GM12865 (cell line): ENCODE results near the gene MKLN1.

ENCODE experiments used
- DNase-seq: peaks from one replicate; pipeline ENCODE4 v3.0.0; 2010; ENCODE audit warnings: low read depth
- H3K4me3 ChIP-seq: 2 replicates; pipeline ENCODE4 v1.5.1; 2011; ENCODE audit warnings: mild to moderate bottlenecking, low read depth, low read length, control low read depth
- TF ChIP-seq, protein P1 (sequence below): IDR thresholded peaks from 2 replicates; pipeline ENCODE4 v1.5.1; 2011; ENCODE audit warnings: low read length, control low read depth, low read depth, inconsistent platforms; ENCODE audit not compliant: insufficient read depth; ENCODE audit errors: missing control alignments

MKLN1 gene

DNA sequence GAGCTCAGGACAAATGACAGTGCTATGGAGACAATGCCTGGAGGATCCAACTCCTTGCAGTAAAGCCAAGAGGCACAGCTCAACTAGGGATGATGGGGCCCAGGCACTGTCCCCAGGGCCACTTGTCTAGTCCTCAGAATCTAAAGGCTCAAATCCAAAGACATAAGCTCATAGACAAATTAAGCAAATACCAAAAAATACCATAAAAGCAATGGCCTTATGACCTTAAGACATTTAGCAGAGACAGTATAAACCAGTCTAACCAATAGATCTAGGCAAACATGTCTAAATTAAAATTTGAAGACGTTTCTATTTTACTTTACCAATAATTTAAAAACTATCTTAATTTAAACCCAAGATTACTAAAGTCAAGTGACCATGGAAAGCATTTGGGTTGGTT lies 14.8 kb upstream of the MKLN1 start:
- TF ChIP-seq, protein P1, sequence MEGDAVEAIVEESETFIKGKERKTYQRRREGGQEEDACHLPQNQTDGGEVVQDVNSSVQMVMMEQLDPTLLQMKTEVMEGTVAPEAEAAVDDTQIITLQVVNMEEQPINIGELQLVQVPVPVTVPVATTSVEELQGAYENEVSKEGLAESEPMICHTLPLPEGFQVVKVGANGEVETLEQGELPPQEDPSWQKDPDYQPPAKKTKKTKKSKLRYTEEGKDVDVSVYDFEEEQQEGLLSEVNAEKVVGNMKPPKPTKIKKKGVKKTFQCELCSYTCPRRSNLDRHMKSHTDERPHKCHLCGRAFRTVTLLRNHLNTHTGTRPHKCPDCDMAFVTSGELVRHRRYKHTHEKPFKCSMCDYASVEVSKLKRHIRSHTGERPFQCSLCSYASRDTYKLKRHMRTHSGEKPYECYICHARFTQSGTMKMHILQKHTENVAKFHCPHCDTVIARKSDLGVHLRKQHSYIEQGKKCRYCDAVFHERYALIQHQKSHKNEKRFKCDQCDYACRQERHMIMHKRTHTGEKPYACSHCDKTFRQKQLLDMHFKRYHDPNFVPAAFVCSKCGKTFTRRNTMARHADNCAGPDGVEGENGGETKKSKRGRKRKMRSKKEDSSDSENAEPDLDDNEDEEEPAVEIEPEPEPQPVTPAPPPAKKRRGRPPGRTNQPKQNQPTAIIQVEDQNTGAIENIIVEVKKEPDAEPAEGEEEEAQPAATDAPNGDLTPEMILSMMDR: no peak
- no peak overlapping the region for H3K4me3 ChIP-seq
- no peak for DNase-seq

DNA sequence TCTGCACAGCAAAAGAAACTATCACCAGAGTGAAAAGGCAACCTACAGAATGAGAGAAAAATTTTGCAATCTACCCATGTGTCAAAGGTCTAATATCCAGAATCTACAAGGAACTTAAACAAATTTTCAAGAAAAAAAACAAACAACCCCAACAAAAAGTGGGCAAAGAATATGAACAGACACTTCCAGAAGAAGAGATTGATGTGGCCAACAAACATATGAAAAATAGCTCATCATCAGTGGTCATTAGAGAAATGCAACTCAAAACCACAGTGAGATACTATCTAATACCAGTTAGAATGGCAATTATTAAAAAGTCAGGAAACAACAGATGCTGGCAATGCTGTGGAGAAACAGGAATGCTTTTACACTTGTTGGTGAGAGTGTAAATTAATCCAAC lies 7.1 kb upstream of the MKLN1 start:
- no peak for DNase-seq
- TF ChIP-seq, protein P1: no peak
- no peak overlapping the region for H3K4me3 ChIP-seq

DNA sequence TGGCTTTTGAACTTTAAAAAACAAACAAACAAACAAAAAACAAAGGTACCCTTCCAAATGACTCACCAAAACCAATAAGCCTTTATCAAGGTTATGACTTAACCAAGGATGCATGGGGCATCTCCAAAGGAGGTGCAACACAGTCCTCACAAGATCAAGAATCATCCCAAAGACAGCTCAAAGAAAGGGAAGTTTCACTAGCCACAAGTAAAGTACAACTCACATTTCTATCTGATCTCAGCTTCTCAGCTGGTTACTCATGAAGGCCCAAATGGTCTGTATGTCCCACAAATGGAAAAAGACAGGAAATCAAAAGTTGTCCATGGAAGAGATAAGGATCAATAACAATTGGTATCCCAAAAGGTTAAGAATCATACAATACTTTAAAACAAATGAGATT lies 6.0 kb upstream of the MKLN1 start:
- TF ChIP-seq, protein P1: no peak

GRCh38 chr7:131322061-131322460 lies 5.6 kb upstream of the MKLN1 start:
- DNase-seq: no peak
- TF ChIP-seq, protein P1: no peak
- no peak overlapping the region for H3K4me3 ChIP-seq

More for the DNA sequence above, 6.0 kb upstream of the MKLN1 start:
- no peak overlapping the region for H3K4me3 ChIP-seq
- DNase-seq: no peak

GRCh38 chr7:131322861-131323260 lies 4.8 kb upstream of the MKLN1 start:
- no peak overlapping the region for H3K4me3 ChIP-seq
- TF ChIP-seq, protein P1: no peak
- DNase-seq: no peak

- TF ChIP-seq, protein P1: no peak
- H3K4me3 ChIP-seq: no peak overlapping the region
- DNase-seq: no peak
Measured at GRCh38 chr7:131325179-131325840, 2.4 kb upstream of the MKLN1 start.

GRCh38 chr7:131326576-131326975 lies 1.1 kb upstream of the MKLN1 start:
- no peak for DNase-seq
- no peak overlapping the region for H3K4me3 ChIP-seq
- TF ChIP-seq, protein P1: no peak
